ENCODE measurements around the gene SPAG8.

SPAG8 gene

GRCh38 chr9:35822926-35823325 lies 10.9 kb upstream of the SPAG8 start:
- Histone ChIP-seq H3K9ac (ENCODE audit: low read depth, low read length) (no peak overlapping the region), H3K36me3 (ENCODE audit: insufficient read depth, low read length) (no peaks in the 10 kb centered on the region), H3K27ac (ENCODE audit: low read length) (no peak overlapping the region), H3K27me3 (ENCODE audit: insufficient read depth, low read length, poor library complexity) (no peaks in the 10 kb centered on the region), H4K20me1 (ENCODE audit: insufficient read depth, low read length) (no peaks in the 10 kb centered on the region), H3K79me2 (ENCODE audit: insufficient read depth, low read length) (no peaks in the 10 kb centered on the region), H3K4me3 (ENCODE audit: low read depth in 1 of 2, low read length in 2 of 2) (no peak overlapping the region), H2AFZ (ENCODE audit: low read depth, low read length) (no peak overlapping the region), H3K4me1 (ENCODE audit: insufficient read depth, low read length) (no peaks in the 10 kb centered on the region), H3K4me2 (ENCODE audit: insufficient read depth, low read length) (no peak overlapping the region), H3K9me3 (ENCODE audit: insufficient read depth, low read length, severe bottlenecking) (no peaks in the 10 kb centered on the region)
- no peak for DNase-seq
- TF ChIP-seq CTCF (IDR thresholded peaks at IDR 0.05; ENCODE audit: borderline replicate concordance, extremely low read depth, low read length, poor library complexity, severe bottlenecking) (no peak), EZH2 (IDR thresholded peaks at IDR 0.05; ENCODE audit: borderline replicate concordance, low read depth, low read length, severe bottlenecking) (no peak)
- no peak for ATAC-seq (ENCODE audit: insufficient read depth, low read depth)

DNA sequence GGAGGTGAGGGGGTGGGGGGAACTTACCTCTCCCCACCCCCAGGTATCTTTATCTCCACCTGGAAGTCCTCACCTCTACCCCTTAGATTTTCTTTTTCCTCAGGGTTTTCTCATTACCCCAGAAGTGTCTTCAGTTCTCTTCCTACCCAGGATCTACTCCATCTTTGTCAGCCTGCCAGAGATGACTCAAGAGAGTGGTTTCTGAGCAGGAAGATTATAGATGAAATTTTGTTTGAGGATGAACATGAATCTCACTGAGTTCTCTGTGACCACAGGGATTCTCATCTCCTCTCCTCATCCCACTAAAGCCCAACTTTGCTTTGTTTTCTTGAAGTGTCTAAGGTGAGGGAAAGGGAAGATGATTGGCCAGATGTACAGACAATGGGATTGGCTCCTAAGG lies 8.0 kb upstream of the SPAG8 start:
- Histone ChIP-seq H3K27ac (ENCODE audit: low read length) (no peak overlapping the region), H3K4me1 (ENCODE audit: insufficient read depth, low read length) (peaks cover 9% of the 10 kb centered on the region), H3K36me3 (ENCODE audit: insufficient read depth, low read length) (no peaks in the 10 kb centered on the region), H3K27me3 (ENCODE audit: insufficient read depth, low read length, poor library complexity) (no peaks in the 10 kb centered on the region), H3K4me3 (ENCODE audit: low read depth in 1 of 2, low read length in 2 of 2) (no peak overlapping the region), H4K20me1 (ENCODE audit: insufficient read depth, low read length) (no peaks in the 10 kb centered on the region), H2AFZ (ENCODE audit: low read depth, low read length) (no peak overlapping the region), H3K9me3 (ENCODE audit: insufficient read depth, low read length, severe bottlenecking) (no peaks in the 10 kb centered on the region), H3K4me2 (ENCODE audit: insufficient read depth, low read length) (no peak overlapping the region), H3K9ac (ENCODE audit: low read depth, low read length) (no peak overlapping the region), H3K79me2 (ENCODE audit: insufficient read depth, low read length) (no peaks in the 10 kb centered on the region)
- ATAC-seq (ENCODE audit: insufficient read depth, low read depth) (no peak), DNase-seq (no peak)
- TF ChIP-seq CTCF (IDR thresholded peaks at IDR 0.05; ENCODE audit: borderline replicate concordance, extremely low read depth, low read length, poor library complexity, severe bottlenecking) (no peak), EZH2 (IDR thresholded peaks at IDR 0.05; ENCODE audit: borderline replicate concordance, low read depth, low read length, severe bottlenecking) (no peak)

- H3K9me3 ChIP-seq (ENCODE audit: insufficient read depth, low read length, severe bottlenecking) = no peaks in the 10 kb centered on the region
- H3K4me1 ChIP-seq (ENCODE audit: insufficient read depth, low read length) = peaks cover 22% of the 10 kb centered on the region
- DNase-seq = no peak
- H3K27ac ChIP-seq (ENCODE audit: low read length) = no peak overlapping the region
- peaks cover 12% of the 10 kb centered on the region for H3K79me2 ChIP-seq (ENCODE audit: insufficient read depth, low read length)
- TF ChIP-seq CTCF (IDR thresholded peaks at IDR 0.05; ENCODE audit: borderline replicate concordance, extremely low read depth, low read length, poor library complexity, severe bottlenecking) (no peak), EZH2 (IDR thresholded peaks at IDR 0.05; ENCODE audit: borderline replicate concordance, low read depth, low read length, severe bottlenecking) (no peak)
- no peaks in the 10 kb centered on the region for H3K27me3 ChIP-seq (ENCODE audit: insufficient read depth, low read length, poor library complexity)
- H2AFZ ChIP-seq (ENCODE audit: low read depth, low read length) = no peak overlapping the region
- no peak overlapping the region for H3K4me2 ChIP-seq (ENCODE audit: insufficient read depth, low read length)
- H3K36me3 ChIP-seq (ENCODE audit: insufficient read depth, low read length) = no peaks in the 10 kb centered on the region
- H3K9ac ChIP-seq (ENCODE audit: low read depth, low read length) = no peak overlapping the region
- no peak for ATAC-seq (ENCODE audit: insufficient read depth, low read depth)
- no peak overlapping the region for H3K4me3 ChIP-seq (ENCODE audit: low read depth in 1 of 2, low read length in 2 of 2)
- no peaks in the 10 kb centered on the region for H4K20me1 ChIP-seq (ENCODE audit: insufficient read depth, low read length)
Measured at GRCh38 chr9:35818341-35818740, 6.3 kb upstream of the SPAG8 start.

GRCh38 chr9:35816708-35817107 lies 4.6 kb upstream of the SPAG8 start:
- DNase-seq (no peak), ATAC-seq (ENCODE audit: insufficient read depth, low read depth) (no peak)
- Histone ChIP-seq H3K4me1 (ENCODE audit: insufficient read depth, low read length) (peaks cover 36% of the 10 kb centered on the region), H3K9me3 (ENCODE audit: insufficient read depth, low read length, severe bottlenecking) (no peaks in the 10 kb centered on the region), H4K20me1 (ENCODE audit: insufficient read depth, low read length) (no peaks in the 10 kb centered on the region), H2AFZ (ENCODE audit: low read depth, low read length) (no peak overlapping the region), H3K9ac (ENCODE audit: low read depth, low read length) (no peak overlapping the region), H3K4me3 (ENCODE audit: low read depth in 1 of 2, low read length in 2 of 2) (no peak overlapping the region), H3K79me2 (ENCODE audit: insufficient read depth, low read length) (peaks cover 12% of the 10 kb centered on the region), H3K27me3 (ENCODE audit: insufficient read depth, low read length, poor library complexity) (no peaks in the 10 kb centered on the region), H3K36me3 (ENCODE audit: insufficient read depth, low read length) (no peaks in the 10 kb centered on the region), H3K4me2 (ENCODE audit: insufficient read depth, low read length) (no peak overlapping the region), H3K27ac (ENCODE audit: low read length) (no peak overlapping the region)
- TF ChIP-seq EZH2 (IDR thresholded peaks at IDR 0.05; ENCODE audit: borderline replicate concordance, low read depth, low read length, severe bottlenecking) (no peak), CTCF (IDR thresholded peaks at IDR 0.05; ENCODE audit: borderline replicate concordance, extremely low read depth, low read length, poor library complexity, severe bottlenecking) (peak; percentile 14)

All from DND-41 (cell line).